Measurements from ENCODE around the gene SIVA1.

The SIVA1 gene

DNA sequence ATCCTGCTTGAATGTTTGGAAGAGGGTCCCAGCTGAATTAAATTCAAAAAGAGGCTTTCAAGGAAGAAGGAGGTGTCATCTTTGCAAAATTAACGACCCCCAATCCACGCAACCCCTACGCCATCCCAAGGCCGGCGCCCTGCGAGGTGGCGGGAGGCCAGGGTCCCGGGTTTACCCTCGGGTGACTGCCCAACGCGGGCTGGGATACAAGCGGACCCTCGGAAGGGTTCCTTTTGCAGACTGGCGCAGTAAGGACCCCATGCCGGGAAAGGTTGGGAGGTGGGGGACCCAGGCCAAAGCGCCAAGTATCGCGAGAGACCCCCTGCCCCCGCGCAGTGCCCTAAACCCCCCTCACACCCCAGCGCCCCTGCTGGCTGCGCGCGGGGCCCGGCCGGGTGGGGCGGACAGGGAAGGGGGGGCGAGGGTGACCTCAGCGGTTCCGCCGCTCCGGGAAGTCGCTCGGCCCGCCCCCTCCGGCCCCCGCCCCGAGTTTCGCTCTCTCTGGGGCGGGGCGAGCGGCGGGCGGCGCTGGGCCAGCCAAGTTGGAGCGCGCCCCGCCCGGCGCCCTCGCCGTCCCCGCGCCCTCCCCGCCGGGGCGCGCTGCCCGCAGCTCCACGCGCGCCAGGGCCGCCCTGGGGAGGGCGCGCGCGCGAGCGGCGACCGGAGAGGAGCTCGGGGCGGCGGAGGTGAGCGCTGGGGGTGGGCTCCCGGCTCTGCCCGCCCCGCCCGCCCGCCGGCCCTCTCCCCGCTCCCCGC is 47.2 kb downstream of the SIVA1 start:
- no peaks in the 10 kb centered on the region for H3K36me3 ChIP-seq (ENCODE audit: low read length)
- no peaks in the 10 kb centered on the region for H3K79me2 ChIP-seq (ENCODE audit: insufficient read depth, low read length)
- no peak overlapping the region for H2AFZ ChIP-seq (ENCODE audit: low read depth, low read length, severe bottlenecking)
- H3K4me2 ChIP-seq (ENCODE audit: low read depth, low read length, poor library complexity, severe bottlenecking), result peak overlapping the region; percentile 54
- H3K27me3 ChIP-seq (ENCODE audit: low read length), result no peaks in the 10 kb centered on the region
- no peak overlapping the region for H3K27ac ChIP-seq (ENCODE audit: low read depth, low read length)
- H4K20me1 ChIP-seq (ENCODE audit: low read depth, low read length), result no peaks in the 10 kb centered on the region
- peak overlapping the region; percentile 62 for H3K4me3 ChIP-seq (ENCODE audit: insufficient read depth, low read length, poor library complexity, severe bottlenecking)
- TF ChIP-seq EZH2phosphoT487 (conservative IDR thresholded peaks at IDR 0.05; ENCODE audit: low read length) (no peak), CTCF (IDR thresholded peaks at IDR 0.05; ENCODE audit: insufficient read depth, low read length, poor library complexity, severe bottlenecking) (no peak)
- H3K9me2 ChIP-seq (replicated peaks; ENCODE audit: insufficient read depth, low read length), result no peaks in the 10 kb centered on the region
- H3K9me3 ChIP-seq (ENCODE audit: insufficient read depth, low read length), result no peaks in the 10 kb centered on the region
- no peak overlapping the region for H3K9ac ChIP-seq (ENCODE audit: low read length)
- peaks cover 19% of the 10 kb centered on the region for H3F3A ChIP-seq (ENCODE audit: insufficient read depth)

DNA sequence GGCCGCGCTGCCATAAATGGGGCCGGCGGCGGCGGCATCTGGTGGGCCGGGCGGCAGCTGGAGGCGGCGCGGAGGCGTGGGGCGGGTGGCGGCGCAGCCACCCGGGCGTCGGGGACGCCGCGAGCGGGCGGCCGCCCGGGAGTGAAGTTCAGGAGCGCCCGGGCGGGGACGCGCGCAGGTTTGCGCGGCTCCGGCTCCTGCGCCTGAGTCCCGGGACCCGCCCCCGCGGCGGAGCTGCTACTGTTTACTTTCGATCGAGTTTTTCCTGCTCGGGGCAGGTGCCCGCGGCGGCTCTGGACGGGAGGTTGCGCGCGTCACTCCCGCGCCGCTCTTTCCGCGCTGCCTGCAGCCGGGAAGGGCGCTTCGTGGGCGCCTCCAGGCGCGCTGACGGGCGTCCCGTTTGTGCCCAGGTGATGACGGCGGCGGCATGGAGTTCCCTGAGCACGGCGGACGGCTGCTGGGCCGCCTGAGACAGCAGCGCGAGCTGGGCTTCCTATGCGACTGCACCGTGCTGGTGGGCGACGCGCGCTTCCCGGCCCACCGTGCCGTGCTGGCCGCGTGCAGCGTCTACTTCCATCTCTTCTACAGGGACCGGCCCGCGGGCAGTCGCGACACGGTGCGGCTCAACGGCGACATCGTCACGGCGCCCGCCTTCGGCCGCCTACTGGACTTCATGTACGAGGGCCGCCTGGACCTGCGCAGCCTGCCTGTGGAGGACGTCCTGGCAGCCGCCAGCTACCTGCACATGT is 48.0 kb downstream of the SIVA1 start, which contains the start of gene ZBTB42:
Gene ZBTB42, plus strand, starts transcription at position 331 of the 749 bp plus-strand sequence. Its CDS starts 97 bp downstream, at position 428.
- H3K27ac ChIP-seq (ENCODE audit: low read depth, low read length), result no peak within 1 kb of the TSS
- TF ChIP-seq EZH2phosphoT487 (conservative IDR thresholded peaks at IDR 0.05; ENCODE audit: low read length), result no peak
- TF ChIP-seq CTCF (IDR thresholded peaks at IDR 0.05; ENCODE audit: insufficient read depth, low read length, poor library complexity, severe bottlenecking), result no peak
- H4K20me1 ChIP-seq (ENCODE audit: low read depth, low read length), result no peaks in the 10 kb centered on the region
- peak within 1 kb of the TSS; percentile 58 for H3K9ac ChIP-seq (ENCODE audit: low read length)
- no peak within 1 kb of the TSS for H2AFZ ChIP-seq (ENCODE audit: low read depth, low read length, severe bottlenecking)
- peak within 1 kb of the TSS; percentile 62 for H3K4me3 ChIP-seq (ENCODE audit: insufficient read depth, low read length, poor library complexity, severe bottlenecking)
- peak within 1 kb of the TSS; percentile 54 for H3K4me2 ChIP-seq (ENCODE audit: low read depth, low read length, poor library complexity, severe bottlenecking)
- H3K9me2 ChIP-seq (replicated peaks; ENCODE audit: insufficient read depth, low read length), result no peaks in the 10 kb centered on the region
- H3K79me2 ChIP-seq (ENCODE audit: insufficient read depth, low read length), result no peaks in the 10 kb centered on the region
- no peaks in the 10 kb centered on the region for H3K27me3 ChIP-seq (ENCODE audit: low read length)
- H3K36me3 ChIP-seq (ENCODE audit: low read length), result no peaks in the 10 kb centered on the region
- no peaks in the 10 kb centered on the region for H3K9me3 ChIP-seq (ENCODE audit: insufficient read depth, low read length)
- H3F3A ChIP-seq (ENCODE audit: insufficient read depth), result peaks cover 18% of the 10 kb centered on the region

DNA sequence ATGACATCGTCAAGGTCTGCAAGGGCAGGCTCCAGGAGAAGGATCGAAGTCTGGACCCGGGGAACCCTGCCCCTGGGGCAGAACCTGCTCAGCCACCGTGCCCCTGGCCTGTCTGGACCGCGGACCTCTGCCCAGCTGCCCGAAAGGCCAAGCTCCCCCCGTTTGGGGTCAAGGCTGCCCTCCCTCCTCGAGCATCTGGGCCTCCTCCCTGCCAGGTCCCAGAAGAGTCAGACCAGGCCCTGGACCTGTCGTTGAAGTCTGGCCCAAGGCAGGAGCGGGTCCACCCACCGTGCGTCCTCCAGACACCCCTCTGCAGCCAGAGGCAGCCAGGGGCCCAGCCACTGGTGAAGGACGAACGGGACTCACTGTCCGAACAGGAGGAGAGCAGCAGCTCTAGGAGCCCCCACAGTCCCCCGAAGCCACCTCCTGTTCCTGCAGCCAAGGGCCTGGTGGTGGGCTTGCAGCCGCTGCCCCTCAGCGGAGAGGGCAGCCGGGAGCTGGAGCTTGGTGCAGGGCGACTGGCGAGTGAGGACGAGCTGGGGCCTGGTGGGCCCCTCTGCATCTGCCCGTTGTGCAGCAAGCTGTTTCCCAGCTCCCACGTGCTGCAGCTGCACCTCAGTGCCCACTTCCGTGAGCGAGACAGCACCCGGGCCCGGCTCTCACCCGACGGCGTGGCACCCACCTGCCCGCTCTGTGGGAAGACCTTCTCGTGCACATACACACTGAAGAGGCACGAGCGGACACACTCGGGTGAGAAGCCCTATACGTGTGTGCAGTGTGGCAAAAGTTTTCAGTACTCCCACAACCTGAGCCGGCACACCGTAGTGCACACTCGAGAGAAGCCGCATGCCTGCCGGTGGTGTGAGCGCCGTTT is 48.8 kb downstream of the SIVA1 start:
- H3K4me3 ChIP-seq (ENCODE audit: insufficient read depth, low read length, poor library complexity, severe bottlenecking), result peak overlapping the region; percentile 62
- no peaks in the 10 kb centered on the region for H3K36me3 ChIP-seq (ENCODE audit: low read length)
- H3K27me3 ChIP-seq (ENCODE audit: low read length), result no peaks in the 10 kb centered on the region
- no peaks in the 10 kb centered on the region for H3K9me3 ChIP-seq (ENCODE audit: insufficient read depth, low read length)
- TF ChIP-seq EZH2phosphoT487 (conservative IDR thresholded peaks at IDR 0.05; ENCODE audit: low read length), result no peak
- TF ChIP-seq CTCF (IDR thresholded peaks at IDR 0.05; ENCODE audit: insufficient read depth, low read length, poor library complexity, severe bottlenecking), result no peak
- no peaks in the 10 kb centered on the region for H4K20me1 ChIP-seq (ENCODE audit: low read depth, low read length)
- peaks cover 11% of the 10 kb centered on the region for H3F3A ChIP-seq (ENCODE audit: insufficient read depth)
- H2AFZ ChIP-seq (ENCODE audit: low read depth, low read length, severe bottlenecking), result no peak overlapping the region
- H3K4me2 ChIP-seq (ENCODE audit: low read depth, low read length, poor library complexity, severe bottlenecking), result peak overlapping the region; percentile 54
- H3K27ac ChIP-seq (ENCODE audit: low read depth, low read length), result no peak overlapping the region
- no peaks in the 10 kb centered on the region for H3K79me2 ChIP-seq (ENCODE audit: insufficient read depth, low read length)
- H3K9ac ChIP-seq (ENCODE audit: low read length), result peak overlapping the region; percentile 58
- H3K9me2 ChIP-seq (replicated peaks; ENCODE audit: insufficient read depth, low read length), result no peaks in the 10 kb centered on the region

Measured in SU-DHL-6 (cell line).